ENCODE results near the gene FMNL2. TPM values are rescaled to one million over a fixed set of nuclear protein-coding genes. Genes with fewer than 3 reads are reported as not detected.
"Not testable (repeated sequence)": the region's sequence is repeated elsewhere in the genome, so short reads cannot be mapped to it uniquely, and the experiment has no call there.

The FMNL2 gene
- total RNA-seq, 2 experiments from 2014 or later = 0.05 to 0.21 TPM

GRCh38 chr2:152509772-152510491, 175.0 kb downstream of the FMNL2 start:
- no peak overlapping the region for H3K4me3 Mint-ChIP-seq
- DNase-seq (no peak), ATAC-seq (no peak)
- CTCF ChIA-PET = no interaction called here
- no peaks in the 10 kb centered on the region for H3K9me3 Mint-ChIP-seq (ENCODE audit: insufficient read depth)
- no peak overlapping the region for H3K27ac Mint-ChIP-seq
- no peaks in the 10 kb centered on the region for H3K4me1 Mint-ChIP-seq (ENCODE audit: low read depth)
- H3K36me3 Mint-ChIP-seq (ENCODE audit: low read depth) = no peaks in the 10 kb centered on the region
- POLR2A ChIA-PET = no interaction called here
- no peaks in the 10 kb centered on the region for H3K27me3 Mint-ChIP-seq (ENCODE audit: low read depth)

DNA sequence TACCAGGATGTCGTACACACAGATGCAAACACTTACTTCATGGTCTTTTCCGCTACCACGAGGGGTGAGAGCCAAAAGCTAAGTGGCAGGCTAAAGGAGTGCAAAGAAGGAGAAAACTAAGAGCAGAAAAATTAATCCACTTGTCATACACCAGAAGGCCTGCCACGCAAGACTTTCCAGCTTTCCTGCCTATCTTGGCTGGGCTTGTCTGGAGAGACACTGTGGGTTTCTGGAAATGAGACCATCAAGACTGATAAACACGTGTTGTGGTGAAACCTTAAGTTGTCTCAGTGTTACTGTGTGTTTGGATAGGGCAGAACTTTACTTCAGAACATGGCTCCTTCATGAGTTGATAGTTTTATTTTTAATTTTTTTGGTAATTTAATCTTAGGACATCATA, 175.6 kb downstream of the FMNL2 start:
- H3K4me1 Mint-ChIP-seq (ENCODE audit: low read depth) = no peaks in the 10 kb centered on the region
- no peak overlapping the region for H3K4me3 Mint-ChIP-seq
- H3K9me3 Mint-ChIP-seq (ENCODE audit: insufficient read depth) = no peaks in the 10 kb centered on the region
- ATAC-seq = no peak
- POLR2A ChIA-PET = no interaction called here
- H3K36me3 Mint-ChIP-seq (ENCODE audit: low read depth) = no peaks in the 10 kb centered on the region
- H3K27ac Mint-ChIP-seq = no peak overlapping the region
- H3K27me3 Mint-ChIP-seq (ENCODE audit: low read depth) = no peaks in the 10 kb centered on the region
- CTCF ChIA-PET = no interaction called here
- DNase-seq = no peak

DNA sequence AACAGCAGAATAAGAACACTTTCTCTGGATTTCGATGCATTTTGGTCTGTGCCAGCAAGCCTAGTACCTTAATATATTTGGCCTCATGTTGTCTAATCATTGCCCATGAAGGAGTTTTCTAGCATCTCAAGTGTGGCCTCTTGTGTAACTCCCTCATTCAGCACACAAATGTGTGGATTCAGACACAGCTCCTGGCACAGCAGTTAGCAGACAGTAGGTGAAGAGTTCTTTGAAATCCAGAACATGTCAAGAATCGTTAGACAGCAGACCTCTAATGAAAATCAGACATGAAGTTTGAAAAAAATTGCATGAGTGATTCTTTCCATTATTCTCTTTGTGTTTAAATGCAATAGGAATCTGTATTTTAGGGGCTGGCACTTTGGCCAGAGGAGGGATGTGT, 177.0 kb downstream of the FMNL2 start:
- Mint-ChIP-seq H3K27ac (no peak overlapping the region), H3K36me3 (ENCODE audit: low read depth) (no peaks in the 10 kb centered on the region), H3K4me3 (no peak overlapping the region), H3K27me3 (ENCODE audit: low read depth) (no peaks in the 10 kb centered on the region), H3K4me1 (ENCODE audit: low read depth) (no peaks in the 10 kb centered on the region), H3K9me3 (ENCODE audit: insufficient read depth) (no peaks in the 10 kb centered on the region)
- ATAC-seq (no peak), DNase-seq (no peak)
- POLR2A ChIA-PET = no interaction called here
- CTCF ChIA-PET = no interaction called here

- ATAC-seq = no peak
- ChIA-PET CTCF (no interaction called here), POLR2A (no interaction called here)
- no peak overlapping the region for H3K4me3 Mint-ChIP-seq
- no peak for DNase-seq
- H3K27ac Mint-ChIP-seq = no peak overlapping the region
- no peaks in the 10 kb centered on the region for H3K36me3 Mint-ChIP-seq (ENCODE audit: low read depth)
- no peaks in the 10 kb centered on the region for H3K9me3 Mint-ChIP-seq (ENCODE audit: insufficient read depth)
- H3K27me3 Mint-ChIP-seq (ENCODE audit: low read depth) = peaks cover 2% of the 10 kb centered on the region
- H3K4me1 Mint-ChIP-seq (ENCODE audit: low read depth) = no peaks in the 10 kb centered on the region
Observed at GRCh38 chr2:152513029-152513428, 178.1 kb downstream of the FMNL2 start.

DNA sequence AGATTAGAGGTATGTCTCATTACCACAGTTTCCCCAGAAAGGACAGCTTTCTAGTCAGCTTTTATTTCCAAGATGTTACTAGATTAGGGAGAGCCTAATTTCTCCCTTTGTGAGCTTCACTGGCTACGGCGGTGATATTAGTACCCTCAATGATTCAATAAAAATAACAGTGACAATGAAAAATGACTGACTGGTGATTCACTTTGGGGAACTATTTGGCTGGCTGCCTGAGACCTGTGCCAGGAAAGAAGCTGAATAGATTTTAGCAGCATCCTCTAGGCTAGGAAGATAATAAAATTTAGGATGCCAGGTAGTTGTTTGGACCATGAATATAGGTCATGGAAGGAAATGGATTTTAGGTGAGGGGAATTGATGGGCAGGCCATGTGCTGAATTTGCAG, 178.7 kb downstream of the FMNL2 start:
- ChIA-PET CTCF (no interaction called here), POLR2A (no interaction called here)
- Mint-ChIP-seq H3K36me3 (ENCODE audit: low read depth) (no peaks in the 10 kb centered on the region), H3K4me3 (no peak overlapping the region), H3K9me3 (ENCODE audit: insufficient read depth) (no peaks in the 10 kb centered on the region), H3K4me1 (ENCODE audit: low read depth) (no peaks in the 10 kb centered on the region), H3K27ac (no peak overlapping the region), H3K27me3 (ENCODE audit: low read depth) (peaks cover 4% of the 10 kb centered on the region)
- DNase-seq (no peak), ATAC-seq (no peak)

- Mint-ChIP-seq H3K27ac (no peak overlapping the region), H3K9me3 (ENCODE audit: insufficient read depth) (no peaks in the 10 kb centered on the region), H3K36me3 (ENCODE audit: low read depth) (no peaks in the 10 kb centered on the region), H3K27me3 (ENCODE audit: low read depth) (peaks cover 4% of the 10 kb centered on the region), H3K4me3 (no peak overlapping the region), H3K4me1 (ENCODE audit: low read depth) (no peaks in the 10 kb centered on the region)
- ATAC-seq = no peak
- no peak for DNase-seq
- ChIA-PET CTCF (no interaction called here), POLR2A (no interaction called here)
Observed at GRCh38 chr2:152518034-152518433, 183.1 kb downstream of the FMNL2 start.

GRCh38 chr2:152518641-152519580, 183.9 kb downstream of the FMNL2 start:
- no peak overlapping the region for H3K4me3 Mint-ChIP-seq
- ChIA-PET POLR2A (no interaction called here), CTCF (interaction anchor here (0.6 kb wide), 1 partner anchor 11 kb away, joined by 3 read pairs; no protein-coding TSS in a partner anchor)
- H3K9me3 Mint-ChIP-seq (ENCODE audit: insufficient read depth) = no peaks in the 10 kb centered on the region
- H3K36me3 Mint-ChIP-seq (ENCODE audit: low read depth) = no peaks in the 10 kb centered on the region
- DNase-seq = no peak
- no peaks in the 10 kb centered on the region for H3K4me1 Mint-ChIP-seq (ENCODE audit: low read depth)
- peaks cover 4% of the 10 kb centered on the region for H3K27me3 Mint-ChIP-seq (ENCODE audit: low read depth)
- no peak overlapping the region for H3K27ac Mint-ChIP-seq
- no peak for ATAC-seq

DNA sequence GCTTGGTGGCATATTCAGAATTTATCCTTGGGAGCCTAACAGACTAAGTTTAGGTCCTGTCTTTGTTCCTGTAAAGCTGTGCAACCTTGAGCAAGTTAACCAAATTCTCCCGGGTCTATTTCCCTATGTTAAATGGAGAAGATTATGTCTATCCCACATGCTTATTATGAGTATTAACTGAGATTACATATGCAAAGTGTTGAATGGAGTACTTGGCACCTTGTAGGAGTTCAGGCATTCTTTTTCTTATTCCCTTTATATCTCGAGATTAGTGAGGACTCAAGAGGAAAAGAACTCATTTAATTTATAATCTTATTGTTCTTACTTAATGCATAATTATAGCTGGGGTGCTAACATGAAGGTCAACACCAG, 184.6 kb downstream of the FMNL2 start:
- no peak for ATAC-seq
- H3K27me3 Mint-ChIP-seq (ENCODE audit: low read depth) = peaks cover 4% of the 10 kb centered on the region
- no peak overlapping the region for H3K4me3 Mint-ChIP-seq
- ChIA-PET CTCF (interaction anchor here (0.6 to 2.1 kb wide), 2 partner anchors 12 to 116 kb away, joined by 3 to 7 read pairs; no protein-coding TSS in a partner anchor), POLR2A (no interaction called here)
- no peaks in the 10 kb centered on the region for H3K4me1 Mint-ChIP-seq (ENCODE audit: low read depth)
- no peak for DNase-seq
- H3K36me3 Mint-ChIP-seq (ENCODE audit: low read depth) = no peaks in the 10 kb centered on the region
- H3K9me3 Mint-ChIP-seq (ENCODE audit: insufficient read depth) = no peaks in the 10 kb centered on the region
- no peak overlapping the region for H3K27ac Mint-ChIP-seq

- Mint-ChIP-seq H3K9me3 (ENCODE audit: insufficient read depth) (no peaks in the 10 kb centered on the region), H3K36me3 (ENCODE audit: low read depth) (no peaks in the 10 kb centered on the region), H3K4me3 (no peak overlapping the region), H3K27ac (no peak overlapping the region), H3K4me1 (ENCODE audit: low read depth) (no peaks in the 10 kb centered on the region), H3K27me3 (ENCODE audit: low read depth) (peaks cover 4% of the 10 kb centered on the region)
- CTCF ChIA-PET = interaction anchor here (1.0 to 2.1 kb wide), 2 partner anchors 9 to 115 kb away, joined by 3 to 7 read pairs; no protein-coding TSS in a partner anchor
- ATAC-seq (no peak), DNase-seq (no peak)
- POLR2A ChIA-PET = no interaction called here
Observed at GRCh38 chr2:152520759-152521158, 185.8 kb downstream of the FMNL2 start.

- H3K9me3 Mint-ChIP-seq (ENCODE audit: insufficient read depth); H3K27ac Mint-ChIP-seq: not testable (repeated sequence)
Observed at GRCh38 chr2:152522446-152522845, 187.5 kb downstream of the FMNL2 start.

GRCh38 chr2:152523091-152523490, 188.1 kb downstream of the FMNL2 start:
- CTCF ChIA-PET = no interaction called here
- no peaks in the 10 kb centered on the region for H3K36me3 Mint-ChIP-seq (ENCODE audit: low read depth)
- DNase-seq (no peak), ATAC-seq (no peak)
- POLR2A ChIA-PET = no interaction called here
- H3K4me3 Mint-ChIP-seq = no peak overlapping the region
- no peaks in the 10 kb centered on the region for H3K9me3 Mint-ChIP-seq (ENCODE audit: insufficient read depth)
- no peak overlapping the region for H3K27ac Mint-ChIP-seq
- H3K4me1 Mint-ChIP-seq (ENCODE audit: low read depth) = no peaks in the 10 kb centered on the region
- H3K27me3 Mint-ChIP-seq (ENCODE audit: low read depth) = peaks cover 1% of the 10 kb centered on the region

More at GRCh38 chr2:152522446-152522845, 187.5 kb downstream of the FMNL2 start:
- ATAC-seq; H3K27me3 Mint-ChIP-seq (ENCODE audit: low read depth); CTCF ChIA-PET; H3K4me1 Mint-ChIP-seq (ENCODE audit: low read depth); H3K36me3 Mint-ChIP-seq (ENCODE audit: low read depth); POLR2A ChIA-PET; H3K4me3 Mint-ChIP-seq; DNase-seq: not testable (repeated sequence)

GRCh38 chr2:152525277-152525838, 190.4 kb downstream of the FMNL2 start:
- Mint-ChIP-seq H3K27me3 (ENCODE audit: low read depth) (no peaks in the 10 kb centered on the region), H3K9me3 (ENCODE audit: insufficient read depth) (no peaks in the 10 kb centered on the region), H3K4me1 (ENCODE audit: low read depth) (no peaks in the 10 kb centered on the region), H3K4me3 (no peak overlapping the region), H3K36me3 (ENCODE audit: low read depth) (no peaks in the 10 kb centered on the region), H3K27ac (no peak overlapping the region)
- CTCF ChIA-PET = no interaction called here
- POLR2A ChIA-PET = no interaction called here
- ATAC-seq = no peak
- no peak for DNase-seq
